GM12878 (cell line): ENCODE data around the gene SH3D19. TPM values are rescaled to one million over a fixed set of nuclear protein-coding genes. Genes with fewer than 3 reads are reported as not detected.
"Not testable (repeated sequence)": the region's sequence is repeated elsewhere in the genome, so short reads cannot be mapped to it uniquely, and the experiment has no call there.

ENCODE experiments used
- ATAC-seq: fragments of 200-7000 bp; cut with Tn5 transposase; 3 replicates; pipeline ENCODE4 v1.9.1; 2020; ENCODE audit warnings: mild to moderate bottlenecking, moderate library complexity
- BruUV-seq: library from RNA; stranded (reverse); fragments of 400-500 nt; replicated peaks from 2 replicates; lab custom pipeline; 2021; lab: Mats Ljungman, UMichigan
- CTCF ChIA-PET: fragments of 300-600 bp; sonication (Branson Sonifier 250); formaldehyde crosslinking; extraction: SDS; loops from one replicate; lab custom pipeline; 2021; ENCODE audit warnings: inconsistent platforms; lab: Yijun Ruan, JAX
- POLR2A ChIA-PET: fragments of 350-600 bp; formaldehyde crosslinking; extraction: SDS; loops from one replicate; lab custom pipeline; 2021; ENCODE audit warnings: inconsistent platforms; lab: Charles Lee
- RAD21 ChIA-PET: fragments of 300-600 bp; sonication (Branson Sonifier 250); formaldehyde crosslinking; loops from one replicate; lab custom pipeline; 2023; ENCODE audit warnings: antibody characterized with exemption; ENCODE audit not compliant: unreplicated experiment; lab: Charles Lee
- SMC1A ChIA-PET: fragments of 300-600 bp; sonication (Branson Sonifier 250); formaldehyde crosslinking; loops from one replicate; lab custom pipeline; 2023; ENCODE audit not compliant: unreplicated experiment, uncharacterized antibody; lab: Charles Lee
- DNase-seq: peaks from one replicate; pipeline ENCODE4 v3.0.0-alpha.2; 2011; ENCODE audit warnings: low read depth, low spot score
- FAIRE-seq: peaks from 3 replicates; lab custom pipeline; 2011; peaks lifted over from hg19 to GRCh38; lab: Jason Lieb, UNC
- H2AFZ ChIP-seq: 2 replicates; pipeline ENCODE4 v1.6.0; 2011; ENCODE audit warnings: low read depth, low read length, control low read depth; ENCODE audit not compliant: control insufficient read depth
- H3K27ac ChIP-seq: 2 replicates; pipeline ENCODE4 v1.5.1; 2011; ENCODE audit warnings: control low read depth; ENCODE audit not compliant: control insufficient read depth, insufficient read depth
- H3K27me3 ChIP-seq, 2 experiments: replicated peaks in 1 of 2; 2 replicates each; pipeline versions ENCODE4 v1.6.0 to v1.6.1; 2011; ENCODE audit warnings: low read length in 1 of 2; ENCODE audit not compliant: control insufficient read depth in 2 of 2, insufficient read depth in 2 of 2
- H3K36me3 ChIP-seq, 2 experiments: 2 replicates each; pipeline ENCODE4 v1.5.1; 2011; ENCODE audit warnings: low read length in 1 of 2; ENCODE audit not compliant: control insufficient read depth in 2 of 2, insufficient read depth in 2 of 2
- H3K4me1 ChIP-seq: 2 replicates; pipeline ENCODE4 v1.6.1; 2011; ENCODE audit warnings: mild to moderate bottlenecking, low read length, moderate library complexity, mixed read lengths; ENCODE audit not compliant: control insufficient read depth, insufficient read depth
- H3K4me2 ChIP-seq: 2 replicates; pipeline ENCODE4 v1.6.0; 2011; ENCODE audit warnings: control low read depth; ENCODE audit not compliant: control insufficient read depth, insufficient read depth
- H3K4me3 ChIP-seq: fragments of 200-600 bp; sonication (generic); 2 replicates; pipeline ENCODE4 v1.5.1; 2016
- H3K79me2 ChIP-seq: 2 replicates; pipeline ENCODE4 v1.6.0; 2011; ENCODE audit warnings: low read length; ENCODE audit not compliant: control insufficient read depth, insufficient read depth
- H3K9ac ChIP-seq: 2 replicates; pipeline ENCODE4 v1.8.0; 2011; ENCODE audit warnings: low read length, control low read depth, mixed read lengths; ENCODE audit not compliant: control insufficient read depth, insufficient read depth
- H3K9me3 ChIP-seq: replicated peaks from 3 replicates; pipeline ENCODE4 v1.5.1; 2011; ENCODE audit warnings: mild to moderate bottlenecking, low read length; ENCODE audit not compliant: control insufficient read depth, insufficient read depth
- H4K20me1 ChIP-seq: 2 replicates; pipeline ENCODE4 v1.6.0; 2011; ENCODE audit not compliant: control insufficient read depth, insufficient read depth
- BCL11A ChIP-seq: IDR thresholded peaks from 2 replicates; pipeline ENCODE4 v1.6.1; 2011; ENCODE audit warnings: low read depth, low read length
- PBX3 ChIP-seq: IDR thresholded peaks from 2 replicates; pipeline ENCODE4 v1.6.1; 2011; ENCODE audit warnings: mild to moderate bottlenecking, low read depth, low read length, moderate library complexity; ENCODE audit not compliant: insufficient replicate concordance
- RAD21 ChIP-seq: IDR thresholded peaks from 2 replicates; pipeline ENCODE4 v1.6.1; 2011; ENCODE audit warnings: mild to moderate bottlenecking, low read depth, low read length, moderate library complexity; ENCODE audit not compliant: insufficient read depth
- SMC3 ChIP-seq: IDR thresholded peaks from 2 replicates; pipeline ENCODE4 v1.6.1; 2011; ENCODE audit warnings: low read length, improper control_type of control experiment, borderline replicate concordance
- TCF3 ChIP-seq: IDR thresholded peaks from 2 replicates; pipeline ENCODE4 v1.6.1; 2012; ENCODE audit warnings: low read depth, mild to moderate bottlenecking, low read length, borderline replicate concordance; ENCODE audit not compliant: insufficient read depth
- WGBS: methylation state at CpG from one replicate; pipeline ENCODE4 v1.1.6; 2016; ENCODE audit warnings: low lambda C conversion rate; ENCODE audit not compliant: insufficient replicate concordance, insufficient coverage; ENCODE audit errors: missing lambda C conversion rate; 5-methylcytosine and 5-hydroxymethylcytosine counted together
- in situ Hi-C: fragments of 300-500 bp; cut with MboI; formaldehyde crosslinking; loops from 9 replicates; pipeline ENCODE4 v1.14.3; 2018; ENCODE audit warnings: mixed read lengths
- intact Hi-C: fragments of 100-400 bp; cut with micrococcal nuclease; formaldehyde crosslinking; loops from one replicate; pipeline ENCODE4 v1.14.2; 2022; ENCODE audit not compliant: unreplicated experiment
- polyA plus RNA-seq, 11 experiments: library from polyadenylated mRNA; depleted of rRNA in 4 of 11; unstranded in 6 of 11; stranded (reverse) in 5 of 11; fragments of >200 nt; fragmentation: Nextera tagmentation in 4 of 11; fragmentation: Illumina TruSeq in 1 of 11; extraction: Ambion mirVana in 4 of 11; extraction: Trizol in 1 of 11; gene quantifications; 1 replicate in 1 of 11; 2 replicates in 10 of 11; pipeline versions ENCODE4 v1.2.1 to v1.2.3, GENCODE V29; 2011 to 2016; ENCODE audit warnings: inconsistent platforms in 2 of 11, missing spikeins in 2 of 11, low read depth in 1 of 11
- total RNA-seq, 4 experiments: library from RNA; depleted of rRNA in 3 of 4; stranded (reverse); fragments of >200 nt in 3 of 4; fragmentation: Illumina TruSeq in 1 of 4; extraction: Trizol in 1 of 4; gene quantifications; 2 replicates each; pipeline versions ENCODE4 v1.2.1 to v1.2.3, GENCODE V29; 2013 to 2021
- TF ChIP-seq, protein P1 (sequence below), 3 experiments: IDR thresholded peaks in 2 of 3; conservative IDR thresholded peaks in 1 of 3; 2 replicates each; pipeline ENCODE4 v1.5.1; 2011; ENCODE audit warnings: low read depth in 3 of 3, low read length in 3 of 3, mild to moderate bottlenecking in 3 of 3, control low read depth in 2 of 3, moderate library complexity in 2 of 3, inconsistent platforms in 1 of 3, mixed read lengths in 1 of 3; ENCODE audit not compliant: control insufficient read depth in 2 of 3, insufficient read depth in 1 of 3; ENCODE audit errors: extremely low read depth in 1 of 3

Gene SH3D19
- total and polyA plus RNA-seq, 10 of the 15 experiments (the other 5 are each of a cell fraction or from before 2014, with no cell fraction given): 0.03 to 6.9 (median 0.33) TPM; not detected in 3

- peak; percentile 51 for TF ChIP-seq SMC3
- TF ChIP-seq BCL11A: no peak
- no peak for TF ChIP-seq TCF3
- TF ChIP-seq, protein P1, sequence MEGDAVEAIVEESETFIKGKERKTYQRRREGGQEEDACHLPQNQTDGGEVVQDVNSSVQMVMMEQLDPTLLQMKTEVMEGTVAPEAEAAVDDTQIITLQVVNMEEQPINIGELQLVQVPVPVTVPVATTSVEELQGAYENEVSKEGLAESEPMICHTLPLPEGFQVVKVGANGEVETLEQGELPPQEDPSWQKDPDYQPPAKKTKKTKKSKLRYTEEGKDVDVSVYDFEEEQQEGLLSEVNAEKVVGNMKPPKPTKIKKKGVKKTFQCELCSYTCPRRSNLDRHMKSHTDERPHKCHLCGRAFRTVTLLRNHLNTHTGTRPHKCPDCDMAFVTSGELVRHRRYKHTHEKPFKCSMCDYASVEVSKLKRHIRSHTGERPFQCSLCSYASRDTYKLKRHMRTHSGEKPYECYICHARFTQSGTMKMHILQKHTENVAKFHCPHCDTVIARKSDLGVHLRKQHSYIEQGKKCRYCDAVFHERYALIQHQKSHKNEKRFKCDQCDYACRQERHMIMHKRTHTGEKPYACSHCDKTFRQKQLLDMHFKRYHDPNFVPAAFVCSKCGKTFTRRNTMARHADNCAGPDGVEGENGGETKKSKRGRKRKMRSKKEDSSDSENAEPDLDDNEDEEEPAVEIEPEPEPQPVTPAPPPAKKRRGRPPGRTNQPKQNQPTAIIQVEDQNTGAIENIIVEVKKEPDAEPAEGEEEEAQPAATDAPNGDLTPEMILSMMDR (IDR thresholded peaks at IDR 0.05 in 2 of 3, conservative IDR thresholded peaks at IDR 0.05 in 1 of 3; ENCODE audit: control insufficient read depth in 2 of 3, extremely low read depth in 1 of 3, insufficient read depth in 1 of 3, low read depth in 3 of 3, low read length in 3 of 3): peak; percentile 61 to 77 (median 72)
- TF ChIP-seq RAD21: peak; percentile 60
- TF ChIP-seq PBX3: no peak
- no peaks in the 10 kb centered on the region for H3K4me1 ChIP-seq
- H2AFZ ChIP-seq: no peak within 1 kb of the TSS
- no TSS peak for BruUV-seq
- peak; percentile 93 for ATAC-seq
- 38% methylated on average over 7 of the region's 7 CpGs for WGBS
- CTCF ChIA-PET: interaction anchor here (0.6 to 2.3 kb wide), 12 partner anchors 8 to 610 kb away, joined by 3 to 12 read pairs (median 3); no protein-coding TSS in a partner anchor
- no peaks in the 10 kb centered on the region; a peak in 1 of 4 replicates for H3K27me3 ChIP-seq
- intact Hi-C loops (loop anchor here (10.0 kb wide), 1 partner anchor 338 kb away; no protein-coding TSS in a partner anchor), in situ Hi-C loops (no loop called here)
- H3K79me2 ChIP-seq: no peaks in the 10 kb centered on the region
- no peak within 1 kb of the TSS for H3K9ac ChIP-seq
- no peaks in the 10 kb centered on the region for H4K20me1 ChIP-seq
- no peaks in the 10 kb centered on the region for H3K9me3 ChIP-seq
- H3K36me3 ChIP-seq: no peaks in the 10 kb centered on the region
- POLR2A ChIA-PET: no interaction called here
- FAIRE-seq: no peak
- SMC1A ChIA-PET: no interaction called here
- no peak within 1 kb of the TSS for H3K4me3 ChIP-seq
- RAD21 ChIA-PET: interaction anchor here (0.6 kb wide), 1 partner anchor 368 kb away, joined by 3 read pairs; no protein-coding TSS in a partner anchor
- H3K27ac ChIP-seq: no peak within 1 kb of the TSS
- H3K4me2 ChIP-seq: no peak within 1 kb of the TSS
- DNase-seq: no peak
Measured at GRCh38 chr4:151276787-151277562, 48.4 kb downstream of the SH3D19 start, which contains the start of gene PRSS48. Gene PRSS48 (plus strand): TSS chr4:151277161. CDS start chr4:151277173, 12 bp downstream.

DNA sequence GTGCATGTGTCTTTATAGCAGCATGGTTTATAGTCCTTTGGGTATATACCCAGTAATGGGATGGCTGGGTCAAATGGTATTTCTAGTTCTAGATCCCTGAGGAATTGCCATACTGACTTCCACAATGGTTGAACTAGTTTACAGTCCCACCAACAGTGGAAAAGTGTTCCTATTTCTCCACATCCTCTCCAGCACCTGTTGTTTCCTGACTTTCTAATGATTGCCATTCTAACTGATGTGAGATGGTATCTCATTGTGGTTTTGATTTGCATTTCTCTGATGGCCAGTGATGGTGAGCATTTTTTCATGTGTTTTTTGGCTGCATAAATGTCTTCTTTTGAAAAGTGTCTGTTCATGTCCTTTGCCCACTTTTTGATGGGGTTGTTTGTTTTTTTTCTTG, 56.5 kb downstream of the SH3D19 start:
- H3K4me1 ChIP-seq, in situ Hi-C loops, H3K4me3 ChIP-seq, RAD21 ChIA-PET, FAIRE-seq, H3K9ac ChIP-seq, intact Hi-C loops, BruUV-seq, DNase-seq, H3K79me2 ChIP-seq, H3K36me3 ChIP-seq, H3K27me3 ChIP-seq, ATAC-seq, H2AFZ ChIP-seq, CTCF ChIA-PET, H3K9me3 ChIP-seq, H3K27ac ChIP-seq, H4K20me1 ChIP-seq, H3K4me2 ChIP-seq: not testable (repeated sequence)
- SMC1A ChIA-PET: interaction anchor here (0.6 kb wide), 1 partner anchor 53 kb away, joined by 4 read pairs; no protein-coding TSS in a partner anchor
- POLR2A ChIA-PET: interaction anchor here (0.7 kb wide), 1 partner anchor 741 kb away, joined by 4 read pairs; no protein-coding TSS in a partner anchor
